GM13977 (cell line): Measurements from ENCODE around the gene GOLGA6L9.
"Not testable (repeated sequence)": the region's sequence is repeated elsewhere in the genome, so short reads cannot be mapped to it uniquely, and the experiment has no call there.

Experiments used
- DNase-seq: peaks from one replicate; pipeline ENCODE4 v3.0.0; 2012; ENCODE audit warnings: low spot score
- in situ Hi-C: fragments of 300-500 bp; cut with MboI; formaldehyde crosslinking; loops from one replicate; pipeline ENCODE4 v1.12.0; 2022; ENCODE audit warnings: low sequenced_read_pairs, low pct_unique_long_range_greater_than_20kb, mixed read lengths, inconsistent platforms; ENCODE audit not compliant: unreplicated experiment
- TF ChIP-seq, protein P1 (sequence below): IDR thresholded peaks from 2 replicates; pipeline ENCODE4 v1.5.1; 2012; ENCODE audit warnings: mild to moderate bottlenecking, control low read depth; ENCODE audit not compliant: insufficient read depth; ENCODE audit errors: extremely low read depth, missing control alignments

The GOLGA6L9 gene

GRCh38 chr15:82411595-82411994 is 18.0 kb upstream of the GOLGA6L9 start:
- DNase-seq, in situ Hi-C loops: not testable (repeated sequence)

- DNase-seq, in situ Hi-C loops: not testable (repeated sequence)
These were observed 15.0 kb upstream of the GOLGA6L9 start for GRCh38 chr15:82414525-82415191.

- DNase-seq, in situ Hi-C loops: not testable (repeated sequence)
These were observed 9.1 kb upstream of the GOLGA6L9 start for GRCh38 chr15:82420516-82420915.

- in situ Hi-C loops, DNase-seq: not testable (repeated sequence)
These were observed 8.7 kb upstream of the GOLGA6L9 start for GRCh38 chr15:82420966-82421365.

GRCh38 chr15:82427117-82427516 is 2.5 kb upstream of the GOLGA6L9 start:
- in situ Hi-C loops, DNase-seq: not testable (repeated sequence)

DNA sequence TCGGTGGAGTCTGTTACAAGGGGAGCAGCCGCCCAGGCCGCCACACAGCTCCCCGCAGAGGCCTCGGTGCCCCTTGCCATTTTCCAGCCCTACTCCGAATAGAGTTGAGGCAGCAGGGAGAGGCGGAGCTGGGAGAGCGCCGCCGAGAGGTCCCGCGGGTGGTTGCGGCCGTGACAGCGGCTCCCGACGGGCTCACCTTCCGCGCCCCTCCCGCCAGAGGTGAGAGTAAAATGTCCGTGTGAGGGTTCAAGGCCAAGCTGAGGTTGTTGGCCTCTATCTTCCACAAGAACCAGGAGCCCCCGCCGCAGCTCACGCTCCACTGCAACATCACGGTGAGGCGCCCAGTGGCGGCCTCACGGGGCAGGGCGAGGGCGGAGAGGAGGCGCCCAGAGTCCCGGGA is 15.8 kb downstream of the GOLGA6L9 start:
- in situ Hi-C loops, DNase-seq: not testable (repeated sequence)
- TF ChIP-seq, protein P1, sequence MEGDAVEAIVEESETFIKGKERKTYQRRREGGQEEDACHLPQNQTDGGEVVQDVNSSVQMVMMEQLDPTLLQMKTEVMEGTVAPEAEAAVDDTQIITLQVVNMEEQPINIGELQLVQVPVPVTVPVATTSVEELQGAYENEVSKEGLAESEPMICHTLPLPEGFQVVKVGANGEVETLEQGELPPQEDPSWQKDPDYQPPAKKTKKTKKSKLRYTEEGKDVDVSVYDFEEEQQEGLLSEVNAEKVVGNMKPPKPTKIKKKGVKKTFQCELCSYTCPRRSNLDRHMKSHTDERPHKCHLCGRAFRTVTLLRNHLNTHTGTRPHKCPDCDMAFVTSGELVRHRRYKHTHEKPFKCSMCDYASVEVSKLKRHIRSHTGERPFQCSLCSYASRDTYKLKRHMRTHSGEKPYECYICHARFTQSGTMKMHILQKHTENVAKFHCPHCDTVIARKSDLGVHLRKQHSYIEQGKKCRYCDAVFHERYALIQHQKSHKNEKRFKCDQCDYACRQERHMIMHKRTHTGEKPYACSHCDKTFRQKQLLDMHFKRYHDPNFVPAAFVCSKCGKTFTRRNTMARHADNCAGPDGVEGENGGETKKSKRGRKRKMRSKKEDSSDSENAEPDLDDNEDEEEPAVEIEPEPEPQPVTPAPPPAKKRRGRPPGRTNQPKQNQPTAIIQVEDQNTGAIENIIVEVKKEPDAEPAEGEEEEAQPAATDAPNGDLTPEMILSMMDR: peak; percentile 4

DNA sequence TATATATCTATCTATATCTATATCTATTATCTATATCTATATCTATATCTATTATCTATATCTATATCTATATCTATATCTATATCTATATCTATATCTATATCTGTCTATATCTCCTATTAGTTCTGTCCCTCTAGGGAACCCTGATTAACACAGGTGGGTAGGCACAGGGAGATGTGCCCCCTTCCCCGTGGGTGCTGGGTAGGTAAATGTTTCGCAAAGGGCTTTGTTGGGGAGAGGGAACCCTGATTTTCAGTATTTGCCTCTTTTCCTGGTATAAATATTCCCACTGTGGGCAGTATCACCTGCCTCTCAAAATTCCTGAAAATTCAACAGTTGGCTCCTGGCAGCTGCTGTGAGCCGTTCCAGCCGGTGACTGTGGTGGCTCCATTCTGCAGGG is 27.7 kb downstream of the GOLGA6L9 start:
- in situ Hi-C loops, DNase-seq: not testable (repeated sequence)

DNA sequence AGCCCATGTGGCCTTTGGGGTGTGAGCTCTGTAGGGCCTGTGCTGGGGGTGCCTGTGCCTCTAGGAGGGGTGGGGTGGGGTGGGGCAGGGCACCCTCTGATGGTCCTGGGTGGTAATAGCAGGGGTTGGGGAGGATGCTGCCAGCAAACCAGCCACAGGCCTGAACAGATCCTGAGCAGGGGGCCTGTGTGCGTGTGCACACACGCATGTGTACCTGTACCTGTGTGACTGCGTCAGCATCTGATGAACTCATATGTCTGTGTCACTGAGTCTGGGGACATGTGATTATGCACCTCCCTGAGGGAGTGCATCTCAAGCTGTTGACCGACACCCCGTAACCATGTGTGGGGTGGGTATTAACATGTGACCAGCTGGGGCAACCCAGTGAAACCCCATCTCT is 36.0 kb downstream of the GOLGA6L9 start:
- in situ Hi-C loops, DNase-seq: not testable (repeated sequence)

GRCh38 chr15:82468205-82468604 is 38.6 kb downstream of the GOLGA6L9 start:
- DNase-seq, in situ Hi-C loops: not testable (repeated sequence)

DNA sequence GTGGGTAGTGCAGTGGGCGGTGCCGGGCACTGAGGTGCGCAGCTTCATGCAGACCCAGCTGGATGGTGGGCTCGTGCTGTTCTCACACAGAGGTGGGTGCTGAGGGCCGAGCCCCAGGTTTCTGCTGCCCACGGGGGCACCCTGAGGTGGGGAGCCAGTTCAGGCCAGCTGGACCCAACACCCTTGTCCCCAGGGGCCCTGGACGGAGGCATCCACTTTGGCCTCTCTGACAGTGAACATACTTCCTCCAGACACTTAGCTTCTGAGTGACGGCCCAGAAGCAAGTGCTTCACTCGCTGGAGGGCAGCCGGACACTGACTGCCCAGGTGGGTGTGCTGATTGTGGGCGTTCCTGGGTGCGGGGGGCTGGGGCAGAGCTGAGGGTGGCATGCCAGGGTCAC is 39.8 kb downstream of the GOLGA6L9 start:
- DNase-seq, in situ Hi-C loops: not testable (repeated sequence)

GRCh38 chr15:82472269-82472982 is 42.8 kb downstream of the GOLGA6L9 start:
- DNase-seq, in situ Hi-C loops: not testable (repeated sequence)

DNA sequence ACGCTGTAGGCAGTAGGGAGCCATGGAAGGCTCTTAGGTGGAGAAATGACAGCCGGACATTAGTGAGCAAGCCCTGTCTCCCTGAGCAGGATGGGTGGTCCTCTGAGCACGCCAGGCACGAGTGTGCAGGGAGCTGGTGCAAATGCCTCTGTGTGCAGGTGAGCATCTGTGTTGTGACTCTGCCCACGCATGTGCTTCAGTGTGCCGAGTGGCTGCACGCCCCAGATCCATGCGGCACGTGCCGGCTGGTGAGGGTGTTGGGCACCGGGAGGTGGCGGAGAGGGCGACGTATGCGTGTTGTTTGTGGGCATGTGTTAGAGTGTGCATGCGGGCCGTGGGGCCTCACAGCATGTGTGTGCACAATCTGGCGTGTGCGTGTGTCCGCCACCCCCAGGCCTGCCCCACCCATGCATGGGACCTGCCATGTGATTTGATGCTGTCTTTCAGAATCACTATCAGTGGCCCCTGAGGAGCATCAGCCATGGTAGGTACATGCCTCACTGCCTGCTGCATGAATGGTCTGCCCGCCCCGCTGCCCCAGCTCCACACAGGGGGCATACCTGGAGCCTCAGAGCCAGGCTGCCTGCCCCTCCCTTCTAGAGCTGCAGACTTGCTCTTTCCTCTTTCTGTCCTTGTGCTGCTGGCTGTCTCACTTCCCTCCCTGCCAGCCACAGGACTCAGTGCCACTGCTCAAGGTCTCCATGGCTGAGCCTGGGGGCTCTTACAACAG is 45.1 kb downstream of the GOLGA6L9 start:
- DNase-seq, in situ Hi-C loops: not testable (repeated sequence)

- in situ Hi-C loops, DNase-seq: not testable (repeated sequence)
These were observed 45.8 kb downstream of the GOLGA6L9 start for GRCh38 chr15:82475345-82475967.

- DNase-seq, in situ Hi-C loops: not testable (repeated sequence)
These were observed 47.2 kb downstream of the GOLGA6L9 start for GRCh38 chr15:82476697-82477342.

GRCh38 chr15:82477343-82478057 is 47.9 kb downstream of the GOLGA6L9 start:
- in situ Hi-C loops, DNase-seq: not testable (repeated sequence)
